GM13976 (cell line): ENCODE measurements around the gene SEM1.

Source experiments
- DNase-seq: peaks from one replicate; pipeline ENCODE4 v3.0.0; 2012; ENCODE audit warnings: low spot score
- in situ Hi-C: fragments of 300-500 bp; cut with MboI; formaldehyde crosslinking; loops from one replicate; pipeline ENCODE4 v1.12.0; 2022; ENCODE audit warnings: low sequenced_read_pairs, mixed read lengths, inconsistent platforms; ENCODE audit not compliant: unreplicated experiment
- TF ChIP-seq, protein P1 (sequence below): IDR thresholded peaks from 2 replicates; pipeline ENCODE4 v1.5.1; 2012; ENCODE audit warnings: borderline replicate concordance, mild to moderate bottlenecking; ENCODE audit not compliant: insufficient read depth; ENCODE audit errors: extremely low read depth, missing control alignments, control extremely low read depth

SEM1 gene

DNA sequence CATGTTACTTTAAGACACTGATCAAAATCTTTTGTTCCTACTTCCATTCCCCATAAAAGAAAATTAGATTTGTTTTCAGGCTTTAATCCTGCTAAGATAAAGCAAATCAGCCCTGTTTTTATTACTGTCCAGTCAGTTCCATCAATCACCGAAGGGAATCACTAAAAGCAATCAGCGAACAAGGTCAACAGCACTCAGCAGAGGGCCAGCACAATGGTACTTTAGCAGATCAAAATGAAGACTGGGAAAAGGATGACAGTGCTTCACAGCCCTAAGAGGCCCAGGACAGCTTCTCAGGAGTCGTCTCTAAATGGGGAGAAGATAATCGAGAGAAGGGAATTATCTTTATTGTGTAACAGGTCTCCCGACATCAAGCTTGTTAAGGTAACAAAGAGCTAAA lies 32.7 kb downstream of the SEM1 start:
- no peak for DNase-seq
- TF ChIP-seq, protein P1, sequence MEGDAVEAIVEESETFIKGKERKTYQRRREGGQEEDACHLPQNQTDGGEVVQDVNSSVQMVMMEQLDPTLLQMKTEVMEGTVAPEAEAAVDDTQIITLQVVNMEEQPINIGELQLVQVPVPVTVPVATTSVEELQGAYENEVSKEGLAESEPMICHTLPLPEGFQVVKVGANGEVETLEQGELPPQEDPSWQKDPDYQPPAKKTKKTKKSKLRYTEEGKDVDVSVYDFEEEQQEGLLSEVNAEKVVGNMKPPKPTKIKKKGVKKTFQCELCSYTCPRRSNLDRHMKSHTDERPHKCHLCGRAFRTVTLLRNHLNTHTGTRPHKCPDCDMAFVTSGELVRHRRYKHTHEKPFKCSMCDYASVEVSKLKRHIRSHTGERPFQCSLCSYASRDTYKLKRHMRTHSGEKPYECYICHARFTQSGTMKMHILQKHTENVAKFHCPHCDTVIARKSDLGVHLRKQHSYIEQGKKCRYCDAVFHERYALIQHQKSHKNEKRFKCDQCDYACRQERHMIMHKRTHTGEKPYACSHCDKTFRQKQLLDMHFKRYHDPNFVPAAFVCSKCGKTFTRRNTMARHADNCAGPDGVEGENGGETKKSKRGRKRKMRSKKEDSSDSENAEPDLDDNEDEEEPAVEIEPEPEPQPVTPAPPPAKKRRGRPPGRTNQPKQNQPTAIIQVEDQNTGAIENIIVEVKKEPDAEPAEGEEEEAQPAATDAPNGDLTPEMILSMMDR = no peak
- in situ Hi-C loops = no loop called here

DNA sequence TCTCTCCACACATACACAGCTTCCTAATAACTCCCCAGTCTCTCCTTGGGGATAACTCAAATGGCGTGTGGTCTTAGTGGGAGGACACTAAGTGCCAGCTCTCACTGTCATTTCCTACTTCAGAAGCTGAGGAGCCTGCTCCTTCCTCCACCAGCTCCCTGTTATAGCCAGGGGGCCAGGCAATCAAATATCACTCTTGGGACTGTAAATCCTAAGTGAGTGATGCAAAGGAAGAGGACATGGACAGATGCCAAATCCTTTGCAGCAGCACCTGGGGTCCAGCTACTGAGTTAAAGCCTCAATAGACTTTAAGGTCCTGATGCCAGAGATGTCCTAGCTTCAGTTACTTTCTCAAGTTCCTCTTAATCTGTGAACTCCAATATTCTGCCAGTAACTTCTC lies 34.1 kb downstream of the SEM1 start:
- no peak for DNase-seq
- TF ChIP-seq, protein P1 = no peak
- in situ Hi-C loops = no loop called here

DNA sequence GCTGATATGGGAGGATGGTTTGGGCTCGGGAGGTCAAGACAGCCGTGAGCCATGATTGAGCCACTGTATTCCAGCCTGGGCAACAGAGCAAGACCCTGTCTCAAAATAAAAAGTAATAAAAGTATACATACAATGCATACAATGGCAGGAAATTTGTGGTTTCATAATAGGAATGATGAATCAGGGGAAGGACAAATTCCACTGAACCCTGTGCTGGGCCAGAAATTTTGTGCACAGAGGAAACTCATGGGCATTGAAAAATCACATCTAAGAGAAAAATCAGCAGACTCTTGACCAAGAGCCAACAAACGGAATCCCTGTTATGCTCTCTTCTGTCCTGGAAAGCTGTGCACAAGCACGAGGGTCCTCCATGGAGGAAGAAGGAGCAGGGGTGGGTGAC lies 35.1 kb downstream of the SEM1 start:
- DNase-seq = no peak
- in situ Hi-C loops = no loop called here
- TF ChIP-seq, protein P1 = no peak

DNA sequence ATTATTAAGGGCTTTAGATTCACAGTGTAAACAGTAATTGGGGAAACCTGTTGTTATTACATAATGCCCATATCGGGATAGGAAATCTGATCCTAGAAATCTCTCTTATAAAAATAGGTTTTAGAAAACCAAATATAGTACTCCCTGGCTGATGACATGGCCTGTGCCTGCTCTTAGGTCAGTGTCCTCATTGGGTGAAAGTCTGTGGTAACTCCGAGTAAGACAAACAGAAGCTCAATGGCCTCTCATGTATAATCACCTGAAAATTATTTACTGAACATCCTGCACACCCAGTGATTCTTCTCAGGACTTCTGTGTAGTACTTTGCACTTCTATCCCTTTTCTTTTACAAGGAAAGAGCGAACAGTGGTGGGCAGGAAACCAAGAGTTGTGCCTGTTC lies 37.8 kb downstream of the SEM1 start:
- no peak for DNase-seq
- in situ Hi-C loops = no loop called here
- TF ChIP-seq, protein P1 = no peak

DNA sequence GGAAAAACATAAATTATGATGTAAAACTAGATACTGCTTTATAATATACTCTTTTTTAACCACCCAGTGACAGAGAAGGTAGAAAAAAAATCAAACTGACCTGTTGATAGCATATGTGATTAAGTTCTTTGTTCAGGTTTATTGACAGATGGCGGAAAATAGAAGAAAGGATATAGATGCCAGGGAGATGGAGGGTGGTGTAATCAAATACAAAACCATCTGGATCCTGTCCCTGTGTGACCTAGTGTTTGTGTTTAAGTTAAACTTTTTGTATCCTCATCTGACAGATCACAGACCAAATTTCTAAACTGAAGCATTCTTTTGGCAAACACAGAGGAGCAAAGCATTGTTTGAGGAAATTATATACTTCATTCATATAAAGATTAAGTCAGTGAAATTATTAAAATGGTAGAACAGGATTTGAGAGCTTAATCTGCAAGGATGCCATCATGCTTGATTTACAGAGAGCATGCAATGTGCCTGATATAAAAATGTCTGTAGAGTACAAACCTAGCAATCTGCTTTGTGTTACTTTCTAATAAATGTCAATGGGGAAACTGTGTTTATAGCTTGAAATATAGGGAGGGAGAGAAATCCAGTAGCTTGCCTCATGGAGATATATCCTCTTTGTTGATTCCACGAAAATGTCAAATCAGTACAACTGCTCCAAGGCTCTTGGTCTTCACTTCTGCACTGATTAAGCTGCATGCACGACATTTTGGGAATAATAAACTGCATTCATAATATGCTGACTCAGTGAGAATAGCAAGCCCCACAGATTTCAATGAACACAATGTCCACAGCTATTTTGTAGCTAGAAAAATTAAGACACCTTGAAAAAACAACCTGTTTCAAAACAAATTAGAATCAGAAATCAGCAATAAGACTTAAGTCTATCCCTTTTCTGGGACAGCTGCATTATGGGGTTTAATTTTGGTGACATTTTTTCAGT lies 39.0 kb downstream of the SEM1 start:
- DNase-seq = no peak
- in situ Hi-C loops = no loop called here
- TF ChIP-seq, protein P1 = no peak

DNA sequence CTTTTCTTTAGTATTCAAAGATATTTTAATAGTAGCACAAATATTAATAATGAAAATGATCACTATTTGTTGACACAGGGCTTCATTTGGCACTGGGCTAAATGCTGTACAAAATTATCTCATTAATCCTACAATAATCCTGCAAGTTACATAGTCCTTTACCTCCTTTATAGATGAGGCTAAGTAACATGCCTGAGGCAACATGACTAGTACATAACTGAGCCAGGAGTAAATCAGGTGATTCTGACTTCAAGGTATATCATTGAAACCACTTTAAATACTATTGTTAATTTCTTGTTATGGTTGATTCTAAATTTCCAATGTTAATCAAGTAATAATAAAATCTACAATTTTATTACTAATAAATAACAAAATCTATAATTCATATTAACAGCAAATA lies 39.8 kb downstream of the SEM1 start:
- TF ChIP-seq, protein P1 = no peak
- DNase-seq = no peak
- in situ Hi-C loops = no loop called here
